D721Med (cell line): Measurements from ENCODE around the gene RPS6KC1.

Experiments used
- DNase-seq: peaks from one replicate; pipeline ENCODE4 v3.0.0; 2011; ENCODE audit warnings: low spot score; ENCODE audit not compliant: insufficient read length
- FAIRE-seq: peaks from 2 replicates; lab custom pipeline; 2011; peaks lifted over from hg19 to GRCh38; lab: Jason Lieb, UNC
- CTCF ChIP-seq: IDR thresholded peaks from 2 replicates; pipeline ENCODE4 v1.5.1; 2012; ENCODE audit warnings: mild to moderate bottlenecking, control low read depth; ENCODE audit not compliant: insufficient read depth; ENCODE audit errors: missing control alignments

The RPS6KC1 gene

GRCh38 chr1:213251972-213252371, 200.9 kb downstream of the RPS6KC1 start:
- no peak for DNase-seq

GRCh38 chr1:213256438-213257087, 205.5 kb downstream of the RPS6KC1 start:
- TF ChIP-seq CTCF: no peak
- FAIRE-seq: no peak
- no peak for DNase-seq

More at GRCh38 chr1:213251972-213252371, 200.9 kb downstream of the RPS6KC1 start:
- FAIRE-seq: peak; percentile 48
- TF ChIP-seq CTCF: no peak

GRCh38 chr1:213260311-213261075, 209.5 kb downstream of the RPS6KC1 start:
- DNase-seq: no peak
- FAIRE-seq: no peak
- TF ChIP-seq CTCF: no peak

- no peak for FAIRE-seq
- DNase-seq: no peak
- TF ChIP-seq CTCF: no peak
Measured at GRCh38 chr1:213264531-213264930, 213.5 kb downstream of the RPS6KC1 start.

DNA sequence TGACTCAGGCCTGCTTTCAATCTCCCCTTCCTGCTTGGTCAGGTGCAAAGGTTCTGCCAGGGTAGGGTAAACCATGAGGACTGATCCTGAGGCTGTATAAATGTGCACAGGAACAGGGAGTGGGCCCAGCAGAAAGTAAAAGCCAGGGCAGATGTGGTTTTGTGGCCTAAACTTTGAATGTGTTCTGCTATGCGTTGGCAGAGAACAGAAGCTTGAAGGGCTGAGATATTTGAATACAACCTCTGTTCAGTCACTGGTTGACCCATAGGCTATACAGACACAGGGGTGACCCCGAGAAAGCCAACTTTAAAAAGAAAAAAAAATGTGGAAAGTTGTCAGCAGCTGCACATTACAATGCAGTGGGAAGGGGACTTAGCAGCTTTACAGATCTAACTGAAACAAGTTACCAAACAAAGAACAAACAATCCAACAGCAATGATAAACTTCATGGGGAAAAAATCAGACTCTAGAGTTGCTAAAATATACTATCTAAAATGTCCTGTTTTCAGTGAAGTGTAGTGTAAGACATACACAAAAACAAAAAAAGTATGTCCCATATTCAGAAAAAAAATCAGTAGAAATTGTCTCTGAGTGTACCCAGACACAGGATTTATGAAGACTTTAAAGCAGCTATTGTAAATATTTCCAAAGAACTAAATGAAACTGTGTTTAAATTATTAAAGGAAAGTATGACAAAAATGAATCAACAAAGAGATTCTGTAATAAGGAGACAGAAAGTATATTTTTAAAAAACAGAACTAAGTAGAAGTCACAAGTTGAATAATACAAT, 216.1 kb downstream of the RPS6KC1 start:
- peak; percentile 38 for FAIRE-seq
- no peak for TF ChIP-seq CTCF

DNA sequence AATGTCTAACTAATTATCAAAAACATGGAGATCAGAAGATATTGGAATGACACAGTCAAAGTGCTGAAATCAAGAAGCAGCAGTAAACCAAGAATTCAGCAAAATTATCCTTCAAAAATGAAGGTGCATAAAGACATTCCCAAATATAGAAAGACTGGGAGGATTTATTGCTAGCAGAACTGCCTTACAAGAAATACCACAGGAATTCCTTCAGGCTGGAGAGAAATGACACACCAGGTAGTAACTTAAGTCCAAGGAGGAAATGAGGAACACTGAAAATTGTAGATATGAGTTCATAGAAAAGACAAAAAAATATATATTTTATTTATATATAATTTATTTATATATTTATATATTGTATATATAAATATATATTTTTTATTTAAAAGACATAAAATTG, 217.2 kb downstream of the RPS6KC1 start:
- no peak for DNase-seq
- peak; percentile 25 for FAIRE-seq
- no peak for TF ChIP-seq CTCF

More for the DNA sequence above, 216.1 kb downstream of the RPS6KC1 start:
- DNase-seq: no peak
